ENCODE data around the gene EPHB1.

The EPHB1 gene

GRCh38 chr3:134959516-134959915 is 164.5 kb downstream of the EPHB1 start:
- no peak for TF ChIP-seq POLR2AphosphoS5 (IDR thresholded peaks at IDR 0.05; ENCODE audit: low read depth, low read length)
- no peak for TF ChIP-seq FOXP2 (optimal IDR thresholded peaks at IDR 0.05; ENCODE audit: borderline replicate concordance, extremely low read depth, extremely low read length, insufficient read depth)
- no peak for TF ChIP-seq SIN3A (IDR thresholded peaks at IDR 0.05; ENCODE audit: borderline replicate concordance, insufficient read depth, low read length)
- no peak for TF ChIP-seq TAF1 (IDR thresholded peaks at IDR 0.05; ENCODE audit: borderline replicate concordance, insufficient read depth, low read length)
- TF ChIP-seq, protein P1, sequence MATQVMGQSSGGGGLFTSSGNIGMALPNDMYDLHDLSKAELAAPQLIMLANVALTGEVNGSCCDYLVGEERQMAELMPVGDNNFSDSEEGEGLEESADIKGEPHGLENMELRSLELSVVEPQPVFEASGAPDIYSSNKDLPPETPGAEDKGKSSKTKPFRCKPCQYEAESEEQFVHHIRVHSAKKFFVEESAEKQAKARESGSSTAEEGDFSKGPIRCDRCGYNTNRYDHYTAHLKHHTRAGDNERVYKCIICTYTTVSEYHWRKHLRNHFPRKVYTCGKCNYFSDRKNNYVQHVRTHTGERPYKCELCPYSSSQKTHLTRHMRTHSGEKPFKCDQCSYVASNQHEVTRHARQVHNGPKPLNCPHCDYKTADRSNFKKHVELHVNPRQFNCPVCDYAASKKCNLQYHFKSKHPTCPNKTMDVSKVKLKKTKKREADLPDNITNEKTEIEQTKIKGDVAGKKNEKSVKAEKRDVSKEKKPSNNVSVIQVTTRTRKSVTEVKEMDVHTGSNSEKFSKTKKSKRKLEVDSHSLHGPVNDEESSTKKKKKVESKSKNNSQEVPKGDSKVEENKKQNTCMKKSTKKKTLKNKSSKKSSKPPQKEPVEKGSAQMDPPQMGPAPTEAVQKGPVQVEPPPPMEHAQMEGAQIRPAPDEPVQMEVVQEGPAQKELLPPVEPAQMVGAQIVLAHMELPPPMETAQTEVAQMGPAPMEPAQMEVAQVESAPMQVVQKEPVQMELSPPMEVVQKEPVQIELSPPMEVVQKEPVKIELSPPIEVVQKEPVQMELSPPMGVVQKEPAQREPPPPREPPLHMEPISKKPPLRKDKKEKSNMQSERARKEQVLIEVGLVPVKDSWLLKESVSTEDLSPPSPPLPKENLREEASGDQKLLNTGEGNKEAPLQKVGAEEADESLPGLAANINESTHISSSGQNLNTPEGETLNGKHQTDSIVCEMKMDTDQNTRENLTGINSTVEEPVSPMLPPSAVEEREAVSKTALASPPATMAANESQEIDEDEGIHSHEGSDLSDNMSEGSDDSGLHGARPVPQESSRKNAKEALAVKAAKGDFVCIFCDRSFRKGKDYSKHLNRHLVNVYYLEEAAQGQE (IDR thresholded peaks at IDR 0.05; ENCODE audit: insufficient read depth in 1 of 2, low read depth in 2 of 2, low read length in 2 of 2): no peak

- no peak for TF ChIP-seq TAF1 (IDR thresholded peaks at IDR 0.05; ENCODE audit: borderline replicate concordance, insufficient read depth, low read length)
- TF ChIP-seq FOXP2 (optimal IDR thresholded peaks at IDR 0.05; ENCODE audit: borderline replicate concordance, extremely low read depth, extremely low read length, insufficient read depth): no peak
- TF ChIP-seq, protein P1 (IDR thresholded peaks at IDR 0.05; ENCODE audit: insufficient read depth in 1 of 2, low read depth in 2 of 2, low read length in 2 of 2): no peak
- TF ChIP-seq POLR2AphosphoS5 (IDR thresholded peaks at IDR 0.05; ENCODE audit: low read depth, low read length): no peak
- no peak for TF ChIP-seq SIN3A (IDR thresholded peaks at IDR 0.05; ENCODE audit: borderline replicate concordance, insufficient read depth, low read length)
Measured at GRCh38 chr3:134964226-134964625, 169.2 kb downstream of the EPHB1 start.

- no peak for TF ChIP-seq FOXP2 (optimal IDR thresholded peaks at IDR 0.05; ENCODE audit: borderline replicate concordance, extremely low read depth, extremely low read length, insufficient read depth)
- TF ChIP-seq SIN3A (IDR thresholded peaks at IDR 0.05; ENCODE audit: borderline replicate concordance, insufficient read depth, low read length): no peak
- TF ChIP-seq, protein P1 (IDR thresholded peaks at IDR 0.05; ENCODE audit: insufficient read depth in 1 of 2, low read depth in 2 of 2, low read length in 2 of 2): no peak
- no peak for TF ChIP-seq POLR2AphosphoS5 (IDR thresholded peaks at IDR 0.05; ENCODE audit: low read depth, low read length)
- TF ChIP-seq TAF1 (IDR thresholded peaks at IDR 0.05; ENCODE audit: borderline replicate concordance, insufficient read depth, low read length): no peak
Measured at GRCh38 chr3:134965865-134966481, 170.9 kb downstream of the EPHB1 start.

GRCh38 chr3:134970895-134971294 is 175.8 kb downstream of the EPHB1 start:
- TF ChIP-seq FOXP2 (optimal IDR thresholded peaks at IDR 0.05; ENCODE audit: borderline replicate concordance, extremely low read depth, extremely low read length, insufficient read depth): no peak
- TF ChIP-seq SIN3A (IDR thresholded peaks at IDR 0.05; ENCODE audit: borderline replicate concordance, insufficient read depth, low read length): no peak
- TF ChIP-seq POLR2AphosphoS5 (IDR thresholded peaks at IDR 0.05; ENCODE audit: low read depth, low read length): no peak
- no peak for TF ChIP-seq TAF1 (IDR thresholded peaks at IDR 0.05; ENCODE audit: borderline replicate concordance, insufficient read depth, low read length)
- TF ChIP-seq, protein P1 (IDR thresholded peaks at IDR 0.05; ENCODE audit: insufficient read depth in 1 of 2, low read depth in 2 of 2, low read length in 2 of 2): no peak

Data from PFSK-1 (cell line).